GM23338 (cell line): ENCODE results near the gene TYW1.
"Not testable (repeated sequence)": the region's sequence is repeated elsewhere in the genome, so short reads cannot be mapped to it uniquely, and the experiment has no call there.

Source experiments
- CREB1 ChIP-seq: fragments of 250-450 bp; sonication (Bioruptor Pico); IDR thresholded peaks from 2 replicates; pipeline ENCODE4 v1.5.0; 2020; ENCODE audit warnings: low read depth, mild to moderate bottlenecking, moderate library complexity
- CTCF ChIP-seq, 2 experiments: fragments of 200-600 bp in 1 of 2; sonication (generic) in 1 of 2; conservative IDR thresholded peaks; 2 replicates each; pipeline versions ENCODE4 v1.5.1 to v1.6.1; 2016 to 2017; ENCODE audit warnings: antibody characterized with exemption in 2 of 2, low read depth in 2 of 2, mild to moderate bottlenecking in 2 of 2, moderate library complexity in 1 of 2
- EZH2 ChIP-seq: fragments of 200-600 bp; sonication (generic); IDR thresholded peaks from one replicate; pipeline ENCODE4 v1.8.0; 2017; ENCODE audit warnings: antibody characterized with exemption, mild to moderate bottlenecking, low read depth; ENCODE audit not compliant: unreplicated experiment
- EZH2phosphoT487 ChIP-seq: fragments of 200-600 bp; sonication (generic); IDR thresholded peaks from one replicate; pipeline ENCODE4 v1.8.1; 2018; ENCODE audit warnings: antibody characterized with exemption; ENCODE audit not compliant: unreplicated experiment
- JUNB ChIP-seq: IDR thresholded peaks from one replicate; pipeline ENCODE4 v1.6.1; 2016; ENCODE audit warnings: antibody characterized with exemption; ENCODE audit not compliant: unreplicated experiment
- POLR2AphosphoS5 ChIP-seq: IDR thresholded peaks from 2 replicates; pipeline ENCODE4 v1.6.1; 2016; ENCODE audit warnings: antibody characterized with exemption, low read depth
- REST ChIP-seq: IDR thresholded peaks from one replicate; pipeline ENCODE4 v1.6.1; 2018; ENCODE audit warnings: antibody characterized with exemption; ENCODE audit not compliant: unreplicated experiment
- STAT1 ChIP-seq: IDR thresholded peaks from one replicate; pipeline ENCODE4 v1.6.1; 2016; ENCODE audit warnings: antibody characterized with exemption; ENCODE audit not compliant: unreplicated experiment

GRCh38 chr7:67139876-67140275, 143.2 kb downstream of the TYW1 start:
- not testable (repeated sequence) for TF ChIP-seq CTCF (conservative IDR thresholded peaks at IDR 0.05; ENCODE audit: low read depth in 2 of 2); REST; POLR2AphosphoS5; EZH2; EZH2phosphoT487; CREB1 (CRISPR knock-in tag); STAT1; JUNB
